Tibial nerve (tissue), 4 donors: ENCODE data around the gene BATF. TPM values are rescaled to one million over a fixed set of nuclear protein-coding genes. Genes with fewer than 3 reads are reported as not detected.
A peak's percentile ranks its signal among the peaks of the same experiment; 100 is the strongest.

Experiments
- DNase-seq, 2 donors: peaks; one replicate each; pipeline ENCODE4 v3.0.0-alpha.2; 2019; ENCODE audit warnings: low spot score in 2 of 2
- H3K27ac ChIP-seq, 4 donors: fragments of 200-600 bp; sonication (generic) in 3 of 4; one replicate each; pipeline ENCODE4 v1.5.1; 2017 to 2019; ENCODE audit warnings: mild to moderate bottlenecking in 1 of 4
- H3K27me3 ChIP-seq, 2 donors: fragments of 200-600 bp; sonication (generic) in 1 of 2; one replicate each; pipeline versions ENCODE4 v1.5.1 to v1.6.0; 2017 to 2019
- H3K36me3 ChIP-seq, 3 donors: fragments of 200-600 bp; sonication (generic); one replicate each; pipeline ENCODE4 v1.5.1; 2018 to 2019
- H3K4me1 ChIP-seq, 4 donors: fragments of 200-600 bp; sonication (generic) in 3 of 4; one replicate each; pipeline ENCODE4 v1.5.1; 2017 to 2019
- H3K4me3 ChIP-seq, 4 donors: fragments of 200-600 bp; sonication (generic) in 3 of 4; one replicate each; pipeline ENCODE4 v1.5.1; 2017 to 2019; ENCODE audit warnings: mild to moderate bottlenecking in 1 of 4, moderate library complexity in 1 of 4
- H3K9me3 ChIP-seq, 4 donors: fragments of 200-600 bp; sonication (generic) in 3 of 4; one replicate each; pipeline ENCODE4 v1.5.1; 2017 to 2019
- EP300 ChIP-seq, 2 donors: sonication (generic); formaldehyde crosslinking; IDR thresholded peaks; one replicate each; pipeline ENCODE4 v1.6.1; 2017; ENCODE audit warnings: antibody characterized with exemption in 2 of 2, mild to moderate bottlenecking in 1 of 2
- POLR2A ChIP-seq, 2 donors: fragments of 450-650 bp; IDR thresholded peaks; one replicate each; pipeline ENCODE4 v1.6.1; 2017; ENCODE audit warnings: antibody characterized with exemption in 2 of 2, mild to moderate bottlenecking in 2 of 2, moderate library complexity in 2 of 2
- WGBS, 2 donors: methylation state at CpG; one replicate each; pipeline ENCODE4 v1.1.5; 2018; 5-methylcytosine and 5-hydroxymethylcytosine counted together
- total RNA-seq, 4 donors: library from RNA; depleted of rRNA; stranded (reverse); fragments of >200 nt; gene quantifications; one replicate each; pipeline ENCODE4 v1.1.0, GENCODE V29; 2016
- TF ChIP-seq, protein P1 (sequence below), 5 experiments: fragments of 200-600 bp in 3 of 5; fragments of 450-650 bp in 2 of 5; sonication (generic) in 3 of 5; IDR thresholded peaks; one replicate each; pipeline ENCODE4 v1.5.1; 2016 to 2019; ENCODE audit warnings: antibody characterized with exemption in 5 of 5, mild to moderate bottlenecking in 3 of 5, moderate library complexity in 2 of 5

Gene BATF
- total RNA-seq, 4 donors from 2014 or later, result 3.8 to 11.1 (median 6.3) TPM; not detected in 1

GRCh38 chr14:75579338-75579864 is 57.1 kb downstream of the BATF start:
- no peaks in the 10 kb centered on the region for H3K36me3 ChIP-seq
- H3K9me3 ChIP-seq, result no peaks in the 10 kb centered on the region
- no peaks in the 10 kb centered on the region for H3K27me3 ChIP-seq
- H3K27ac ChIP-seq, result peak overlapping the region; percentile 77 to 88 (median 86)
- DNase-seq, result no peak
- TF ChIP-seq, protein P1, sequence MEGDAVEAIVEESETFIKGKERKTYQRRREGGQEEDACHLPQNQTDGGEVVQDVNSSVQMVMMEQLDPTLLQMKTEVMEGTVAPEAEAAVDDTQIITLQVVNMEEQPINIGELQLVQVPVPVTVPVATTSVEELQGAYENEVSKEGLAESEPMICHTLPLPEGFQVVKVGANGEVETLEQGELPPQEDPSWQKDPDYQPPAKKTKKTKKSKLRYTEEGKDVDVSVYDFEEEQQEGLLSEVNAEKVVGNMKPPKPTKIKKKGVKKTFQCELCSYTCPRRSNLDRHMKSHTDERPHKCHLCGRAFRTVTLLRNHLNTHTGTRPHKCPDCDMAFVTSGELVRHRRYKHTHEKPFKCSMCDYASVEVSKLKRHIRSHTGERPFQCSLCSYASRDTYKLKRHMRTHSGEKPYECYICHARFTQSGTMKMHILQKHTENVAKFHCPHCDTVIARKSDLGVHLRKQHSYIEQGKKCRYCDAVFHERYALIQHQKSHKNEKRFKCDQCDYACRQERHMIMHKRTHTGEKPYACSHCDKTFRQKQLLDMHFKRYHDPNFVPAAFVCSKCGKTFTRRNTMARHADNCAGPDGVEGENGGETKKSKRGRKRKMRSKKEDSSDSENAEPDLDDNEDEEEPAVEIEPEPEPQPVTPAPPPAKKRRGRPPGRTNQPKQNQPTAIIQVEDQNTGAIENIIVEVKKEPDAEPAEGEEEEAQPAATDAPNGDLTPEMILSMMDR (IDR thresholded peaks at IDR 0.05), result no peak
- no peak for TF ChIP-seq EP300 (IDR thresholded peaks at IDR 0.05)
- TF ChIP-seq POLR2A (IDR thresholded peaks at IDR 0.05), result no peak
- 70 to 71% methylated on average over 13 of the region's 13 CpGs for WGBS, 2 donors
- peak overlapping the region; percentile 66 to 70 (median 68) for H3K4me3 ChIP-seq
- peaks cover 0 to 31% (median 18%) of the 10 kb centered on the region in 4 donors for H3K4me1 ChIP-seq

DNA sequence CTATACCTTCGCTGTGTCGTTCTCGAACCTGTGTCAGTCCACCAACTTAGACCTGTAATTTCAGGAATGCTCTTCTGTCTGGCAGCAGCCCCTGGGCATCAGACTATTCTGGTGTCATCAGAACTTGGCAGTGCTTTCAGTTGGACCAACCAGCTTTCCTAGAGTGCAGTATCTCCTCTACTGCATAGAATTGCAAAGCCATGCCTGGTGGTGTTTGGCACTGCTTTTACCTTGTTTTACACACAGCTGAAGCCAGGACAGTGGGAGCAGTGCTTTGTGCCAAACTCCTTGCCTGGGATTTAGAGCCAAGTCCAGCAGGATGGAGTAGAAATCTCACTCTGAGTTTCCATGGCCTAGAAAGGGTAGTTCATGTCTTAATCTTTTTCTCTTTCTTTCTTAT is 57.6 kb downstream of the BATF start:
- peak overlapping the region; percentile 66 to 70 (median 68) for H3K4me3 ChIP-seq
- H3K27ac ChIP-seq, result peak overlapping the region in 3 of 4 donors; percentile 85 to 88 (median 87)
- no peaks in the 10 kb centered on the region for H3K9me3 ChIP-seq
- H3K4me1 ChIP-seq, result peaks cover 0 to 31% (median 18%) of the 10 kb centered on the region in 4 donors
- H3K36me3 ChIP-seq, result no peaks in the 10 kb centered on the region
- no peak for DNase-seq
- no peaks in the 10 kb centered on the region for H3K27me3 ChIP-seq
- 62 to 67% methylated on average over 3 of the region's 3 CpGs for WGBS, 2 donors
- TF ChIP-seq EP300 (IDR thresholded peaks at IDR 0.05), result no peak
- TF ChIP-seq, protein P1 (IDR thresholded peaks at IDR 0.05), result no peak
- no peak for TF ChIP-seq POLR2A (IDR thresholded peaks at IDR 0.05)

- no peak for TF ChIP-seq EP300 (IDR thresholded peaks at IDR 0.05)
- TF ChIP-seq POLR2A (IDR thresholded peaks at IDR 0.05), result no peak
- Histone ChIP-seq H3K36me3 (peaks cover 0 to 30% (median 0%) of the 10 kb centered on the region in 3 donors), H3K27ac (no peak overlapping the region), H3K4me3 (no peak overlapping the region), H3K9me3 (no peaks in the 10 kb centered on the region), H3K4me1 (peaks cover 0 to 22% (median 0%) of the 10 kb centered on the region in 4 donors), H3K27me3 (no peaks in the 10 kb centered on the region)
- DNase-seq, result no peak
Observed at GRCh38 chr14:75587388-75587787, 65.1 kb downstream of the BATF start.

DNA sequence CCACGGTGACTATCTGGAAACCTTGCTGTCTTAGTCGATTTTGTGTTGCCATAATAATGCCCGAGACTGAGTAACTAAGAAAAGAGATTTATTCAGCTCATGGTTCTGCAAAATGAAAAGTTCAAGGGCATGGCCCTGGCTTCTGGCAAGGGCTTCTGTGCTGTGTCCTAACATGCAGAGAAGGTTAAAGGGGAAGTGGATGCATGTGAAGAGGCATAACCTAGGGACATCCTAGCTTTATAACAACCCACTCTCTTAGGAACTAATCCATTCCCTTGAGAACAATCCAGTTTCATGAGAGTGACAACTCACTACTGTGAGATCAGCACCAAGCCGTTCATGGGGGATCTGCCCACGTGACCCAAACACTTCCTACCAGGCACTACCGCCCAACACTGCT is 67.7 kb downstream of the BATF start:
- Histone ChIP-seq H3K36me3 (peaks cover 0 to 32% (median 0%) of the 10 kb centered on the region in 3 donors), H3K27ac (no peak overlapping the region), H3K27me3 (no peaks in the 10 kb centered on the region), H3K4me1 (peaks cover 0 to 33% (median 2%) of the 10 kb centered on the region in 4 donors), H3K4me3 (no peak overlapping the region), H3K9me3 (no peaks in the 10 kb centered on the region)
- 78 to 80% methylated on average over 6 of the region's 6 CpGs for WGBS, 2 donors
- DNase-seq, result no peak
- TF ChIP-seq EP300 (IDR thresholded peaks at IDR 0.05) (no peak), POLR2A (IDR thresholded peaks at IDR 0.05) (no peak)
- TF ChIP-seq, protein P1 (IDR thresholded peaks at IDR 0.05), result no peak

GRCh38 chr14:75591331-75591946 is 69.2 kb downstream of the BATF start:
- DNase-seq, result no peak
- no peak for TF ChIP-seq EP300 (IDR thresholded peaks at IDR 0.05)
- TF ChIP-seq POLR2A (IDR thresholded peaks at IDR 0.05), result no peak
- TF ChIP-seq, protein P1 (IDR thresholded peaks at IDR 0.05), result no peak
- Histone ChIP-seq H3K36me3 (peaks cover 0 to 32% (median 0%) of the 10 kb centered on the region in 3 donors), H3K4me3 (no peak overlapping the region), H3K27ac (no peak overlapping the region), H3K27me3 (no peaks in the 10 kb centered on the region), H3K9me3 (no peaks in the 10 kb centered on the region), H3K4me1 (peaks cover 0 to 37% (median 2%) of the 10 kb centered on the region in 4 donors)
- 95 to 100% methylated on average over 1 of the region's 1 CpG for WGBS, 2 donors
